ENCODE results near the gene ASPSCR1. TPM values are rescaled to one million over a fixed set of nuclear protein-coding genes. Genes with fewer than 3 reads are reported as not detected.

Gene ASPSCR1
- total RNA-seq, 2 experiments from 2014 or later, result 34.4 to 35.1 TPM

- no peaks in the 10 kb centered on the region for H3K36me3 Mint-ChIP-seq
- H3K27me3 Mint-ChIP-seq, result no peaks in the 10 kb centered on the region
- H3K4me1 Mint-ChIP-seq, result peaks cover 19% of the 10 kb centered on the region
- H3K9me3 Mint-ChIP-seq, result no peaks in the 10 kb centered on the region
- ATAC-seq (ENCODE audit: low read depth) (peak; percentile 94), DNase-seq (peak; percentile 100)
- peak within 1 kb of the TSS; percentile 86 for H3K4me3 Mint-ChIP-seq
- POLR2A ChIA-PET, result interaction anchor here (0.7 to 5.7 kb wide), 15 partner anchors 8 to 206 kb away, joined by 3 to 39 read pairs (median 4); partner anchors contain the start of genes ANAPC11, ASPSCR1, DCXR and FASN
- H3K27ac Mint-ChIP-seq, result peak within 1 kb of the TSS; percentile 72
These were observed 45.6 kb downstream of the ASPSCR1 start, which contains the start of gene LRRC45 for GRCh38 chr17:82022981-82023446. TSS of gene LRRC45 (plus strand) at chr17:82023305. CDS start at chr17:82023644, 339 bp downstream.

GRCh38 chr17:82023447-82024241, 46.2 kb downstream of the ASPSCR1 start:
- no peaks in the 10 kb centered on the region for H3K27me3 Mint-ChIP-seq
- H3K27ac Mint-ChIP-seq, result peak overlapping the region; percentile 60
- H3K4me1 Mint-ChIP-seq, result peaks cover 19% of the 10 kb centered on the region
- H3K36me3 Mint-ChIP-seq, result no peaks in the 10 kb centered on the region
- no peak for DNase-seq
- POLR2A ChIA-PET, result interaction anchor here (0.7 to 5.7 kb wide), 13 partner anchors 8 to 215 kb away, joined by 3 to 39 read pairs (median 4); partner anchors contain the start of genes ANAPC11, ASPSCR1, DCXR and FASN
- no peaks in the 10 kb centered on the region for H3K9me3 Mint-ChIP-seq
- H3K4me3 Mint-ChIP-seq, result peak overlapping the region; percentile 86
- no peak for ATAC-seq (ENCODE audit: low read depth)

- Mint-ChIP-seq H3K27me3 (no peaks in the 10 kb centered on the region), H3K4me3 (no peak overlapping the region), H3K9me3 (no peaks in the 10 kb centered on the region), H3K4me1 (peaks cover 22% of the 10 kb centered on the region), H3K36me3 (peaks cover 4% of the 10 kb centered on the region), H3K27ac (no peak overlapping the region)
- DNase-seq, result no peak
- POLR2A ChIA-PET, result interaction anchor here (2.0 kb wide), 1 partner anchor 81 kb away, joined by 6 read pairs; no protein-coding TSS in a partner anchor
- ATAC-seq (ENCODE audit: low read depth), result no peak
These were observed 47.4 kb downstream of the ASPSCR1 start for GRCh38 chr17:82024859-82025258.

GRCh38 chr17:82025401-82026107, 48.1 kb downstream of the ASPSCR1 start:
- Mint-ChIP-seq H3K27me3 (no peaks in the 10 kb centered on the region), H3K4me1 (peaks cover 23% of the 10 kb centered on the region), H3K36me3 (peaks cover 4% of the 10 kb centered on the region), H3K27ac (no peak overlapping the region), H3K9me3 (no peaks in the 10 kb centered on the region), H3K4me3 (no peak overlapping the region)
- POLR2A ChIA-PET, result no interaction called here
- ATAC-seq (ENCODE audit: low read depth) (no peak), DNase-seq (no peak)

- ATAC-seq (ENCODE audit: low read depth), result no peak
- no peak for DNase-seq
- H3K27me3 Mint-ChIP-seq, result no peaks in the 10 kb centered on the region
- no peak overlapping the region for H3K4me3 Mint-ChIP-seq
- no peak overlapping the region for H3K27ac Mint-ChIP-seq
- H3K4me1 Mint-ChIP-seq, result peaks cover 15% of the 10 kb centered on the region
- POLR2A ChIA-PET, result no interaction called here
- peaks cover 6% of the 10 kb centered on the region for H3K36me3 Mint-ChIP-seq
- no peaks in the 10 kb centered on the region for H3K9me3 Mint-ChIP-seq
These were observed 50.8 kb downstream of the ASPSCR1 start for GRCh38 chr17:82028246-82028645.

- no peaks in the 10 kb centered on the region for H3K27me3 Mint-ChIP-seq
- H3K27ac Mint-ChIP-seq, result no peak overlapping the region
- peaks cover 14% of the 10 kb centered on the region for H3K4me1 Mint-ChIP-seq
- no peak overlapping the region for H3K4me3 Mint-ChIP-seq
- peaks cover 6% of the 10 kb centered on the region for H3K36me3 Mint-ChIP-seq
- no peak for ATAC-seq (ENCODE audit: low read depth)
- DNase-seq, result no peak
- POLR2A ChIA-PET, result interaction anchor here (1.7 kb wide), 1 partner anchor 70 kb away, joined by 9 read pairs; the partner anchor contains the start of gene FASN
- H3K9me3 Mint-ChIP-seq, result no peaks in the 10 kb centered on the region
These were observed 51.5 kb downstream of the ASPSCR1 start for GRCh38 chr17:82028966-82029365.

GRCh38 chr17:82029391-82029790, 52.0 kb downstream of the ASPSCR1 start:
- no peaks in the 10 kb centered on the region for H3K27me3 Mint-ChIP-seq
- no peaks in the 10 kb centered on the region for H3K9me3 Mint-ChIP-seq
- peak overlapping the region; percentile 16 for H3K27ac Mint-ChIP-seq
- peak overlapping the region; percentile 60 for H3K4me3 Mint-ChIP-seq
- POLR2A ChIA-PET, result interaction anchor here (1.0 to 1.7 kb wide), 3 partner anchors 9 to 126 kb away, joined by 3 to 9 read pairs (median 3); partner anchors contain the start of gene FASN
- ATAC-seq (ENCODE audit: low read depth), result no peak
- peaks cover 11% of the 10 kb centered on the region for H3K4me1 Mint-ChIP-seq
- peaks cover 6% of the 10 kb centered on the region for H3K36me3 Mint-ChIP-seq
- DNase-seq, result no peak

- Mint-ChIP-seq H3K9me3 (no peaks in the 10 kb centered on the region), H3K4me3 (no peak overlapping the region), H3K36me3 (peaks cover 8% of the 10 kb centered on the region), H3K27me3 (no peaks in the 10 kb centered on the region), H3K4me1 (peaks cover 11% of the 10 kb centered on the region), H3K27ac (no peak overlapping the region)
- DNase-seq (no peak), ATAC-seq (ENCODE audit: low read depth) (no peak)
- POLR2A ChIA-PET, result interaction anchor here (0.9 to 1.7 kb wide), 9 partner anchors 8 to 125 kb away, joined by 3 to 9 read pairs (median 3); partner anchors contain the start of gene FASN
These were observed 52.6 kb downstream of the ASPSCR1 start for GRCh38 chr17:82029990-82030469.

GRCh38 chr17:82030470-82031302, 53.3 kb downstream of the ASPSCR1 start:
- peaks cover 13% of the 10 kb centered on the region for H3K36me3 Mint-ChIP-seq
- POLR2A ChIA-PET, result interaction anchor here (0.6 to 1.7 kb wide), 12 partner anchors 7 to 287 kb away, joined by 3 to 9 read pairs (median 4); partner anchors contain the start of genes CD7, CENPX, FASN and LRRC45
- ATAC-seq (ENCODE audit: low read depth) (peak; percentile 69), DNase-seq (peak; percentile 91)
- H3K27me3 Mint-ChIP-seq, result no peaks in the 10 kb centered on the region
- no peaks in the 10 kb centered on the region for H3K9me3 Mint-ChIP-seq
- H3K4me3 Mint-ChIP-seq, result peak overlapping the region; percentile 77
- peaks cover 16% of the 10 kb centered on the region for H3K4me1 Mint-ChIP-seq
- H3K27ac Mint-ChIP-seq, result peak overlapping the region; percentile 71

GRCh38 chr17:82031303-82031884, 54.0 kb downstream of the ASPSCR1 start, which contains the start of gene RAC3:
TSS of gene RAC3 (plus strand) at chr17:82031678. CDS start at chr17:82031762, 84 bp downstream.
- POLR2A ChIA-PET, result interaction anchor here (0.6 to 1.5 kb wide), 5 partner anchors 8 to 236 kb away, joined by 3 to 7 read pairs (median 3); partner anchors contain the start of genes CENPX and LRRC45
- no peaks in the 10 kb centered on the region for H3K9me3 Mint-ChIP-seq
- H3K36me3 Mint-ChIP-seq, result peaks cover 13% of the 10 kb centered on the region
- peak within 1 kb of the TSS; percentile 71 for H3K27ac Mint-ChIP-seq
- H3K4me3 Mint-ChIP-seq, result peak within 1 kb of the TSS; percentile 77
- no peaks in the 10 kb centered on the region for H3K27me3 Mint-ChIP-seq
- peaks cover 17% of the 10 kb centered on the region for H3K4me1 Mint-ChIP-seq
- ATAC-seq (ENCODE audit: low read depth) (peak; percentile 28), DNase-seq (no peak)

- DNase-seq (peak; percentile 68), ATAC-seq (ENCODE audit: low read depth) (peak; percentile 40)
- Mint-ChIP-seq H3K27ac (no peak overlapping the region), H3K4me1 (peaks cover 15% of the 10 kb centered on the region), H3K36me3 (peaks cover 13% of the 10 kb centered on the region), H3K27me3 (no peaks in the 10 kb centered on the region), H3K4me3 (peak overlapping the region; percentile 44), H3K9me3 (no peaks in the 10 kb centered on the region)
- POLR2A ChIA-PET, result interaction anchor here (0.9 to 1.0 kb wide), 3 partner anchors 9 to 124 kb away, joined by 3 read pairs; partner anchors contain the start of genes CENPX and LRRC45
These were observed 54.6 kb downstream of the ASPSCR1 start for GRCh38 chr17:82031885-82032627.
